ENCODE results near the gene GOLGB1.

GOLGB1 gene

GRCh38 chr3:121642601-121643314, 106.8 kb downstream of the GOLGB1 start:
- Histone ChIP-seq H3K36me3 (ENCODE audit: control insufficient read depth, insufficient read depth, low read length) (no peaks in the 10 kb centered on the region), H3K4me1 (ENCODE audit: control insufficient read depth, insufficient read depth, low read length) (no peaks in the 10 kb centered on the region), H3K9ac (ENCODE audit: low read length) (no peak overlapping the region), H3K4me3 (ENCODE audit: low read length) (no peak overlapping the region), H3K27me3 (ENCODE audit: control insufficient read depth, insufficient read depth, low read length) (no peaks in the 10 kb centered on the region), H3K27ac (ENCODE audit: low read depth, low read length) (no peak overlapping the region)

DNA sequence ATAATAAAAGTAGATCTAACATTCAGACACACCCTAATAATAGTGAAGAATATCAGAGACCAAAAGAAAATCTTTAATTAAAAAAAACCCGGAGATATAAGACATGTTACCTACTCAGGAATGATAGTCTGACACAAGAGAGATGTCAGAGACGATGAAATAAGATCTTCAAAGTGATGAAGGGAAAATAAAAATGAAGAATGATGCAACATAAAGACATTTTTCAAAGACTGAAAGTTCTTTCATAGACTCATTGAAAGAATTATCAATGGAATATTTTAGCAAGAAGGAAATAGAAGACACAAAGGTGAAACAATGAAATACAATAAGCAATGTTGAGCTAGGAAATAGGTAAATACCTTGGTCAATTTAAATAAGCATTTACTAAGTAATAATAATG, 108.4 kb downstream of the GOLGB1 start:
- H3K4me1 ChIP-seq (ENCODE audit: control insufficient read depth, insufficient read depth, low read length): no peaks in the 10 kb centered on the region
- H3K9ac ChIP-seq (ENCODE audit: low read length): no peak overlapping the region
- H3K4me3 ChIP-seq (ENCODE audit: low read length): no peak overlapping the region
- H3K27me3 ChIP-seq (ENCODE audit: control insufficient read depth, insufficient read depth, low read length): no peaks in the 10 kb centered on the region
- H3K27ac ChIP-seq (ENCODE audit: low read depth, low read length): no peak overlapping the region
- no peaks in the 10 kb centered on the region for H3K36me3 ChIP-seq (ENCODE audit: control insufficient read depth, insufficient read depth, low read length)

- Histone ChIP-seq H3K4me3 (ENCODE audit: low read length) (no peak overlapping the region), H3K36me3 (ENCODE audit: control insufficient read depth, insufficient read depth, low read length) (peaks cover 2% of the 10 kb centered on the region), H3K27me3 (ENCODE audit: control insufficient read depth, insufficient read depth, low read length) (no peaks in the 10 kb centered on the region), H3K4me1 (ENCODE audit: control insufficient read depth, insufficient read depth, low read length) (no peaks in the 10 kb centered on the region), H3K9ac (ENCODE audit: low read length) (no peak overlapping the region), H3K27ac (ENCODE audit: low read depth, low read length) (no peak overlapping the region)
Measured at GRCh38 chr3:121637922-121638321, 111.6 kb downstream of the GOLGB1 start.

GRCh38 chr3:121630355-121630754, 119.2 kb downstream of the GOLGB1 start:
- no peaks in the 10 kb centered on the region for H3K27me3 ChIP-seq (ENCODE audit: control insufficient read depth, insufficient read depth, low read length)
- no peaks in the 10 kb centered on the region for H3K4me1 ChIP-seq (ENCODE audit: control insufficient read depth, insufficient read depth, low read length)
- no peak overlapping the region for H3K4me3 ChIP-seq (ENCODE audit: low read length)
- H3K36me3 ChIP-seq (ENCODE audit: control insufficient read depth, insufficient read depth, low read length): peaks cover 4% of the 10 kb centered on the region
- no peak overlapping the region for H3K27ac ChIP-seq (ENCODE audit: low read depth, low read length)
- H3K9ac ChIP-seq (ENCODE audit: low read length): no peak overlapping the region

GRCh38 chr3:121629601-121630000, 119.9 kb downstream of the GOLGB1 start:
- H3K27ac ChIP-seq (ENCODE audit: low read depth, low read length): no peak overlapping the region
- H3K4me3 ChIP-seq (ENCODE audit: low read length): no peak overlapping the region
- H3K9ac ChIP-seq (ENCODE audit: low read length): no peak overlapping the region
- no peaks in the 10 kb centered on the region for H3K4me1 ChIP-seq (ENCODE audit: control insufficient read depth, insufficient read depth, low read length)
- H3K27me3 ChIP-seq (ENCODE audit: control insufficient read depth, insufficient read depth, low read length): no peaks in the 10 kb centered on the region
- H3K36me3 ChIP-seq (ENCODE audit: control insufficient read depth, insufficient read depth, low read length): peaks cover 2% of the 10 kb centered on the region

- Histone ChIP-seq H3K9ac (ENCODE audit: low read length) (no peak overlapping the region), H3K27me3 (ENCODE audit: control insufficient read depth, insufficient read depth, low read length) (no peaks in the 10 kb centered on the region), H3K27ac (ENCODE audit: low read depth, low read length) (no peak overlapping the region), H3K36me3 (ENCODE audit: control insufficient read depth, insufficient read depth, low read length) (peaks cover 2% of the 10 kb centered on the region), H3K4me3 (ENCODE audit: low read length) (no peak overlapping the region), H3K4me1 (ENCODE audit: control insufficient read depth, insufficient read depth, low read length) (no peaks in the 10 kb centered on the region)
Measured at GRCh38 chr3:121627622-121628021, 121.9 kb downstream of the GOLGB1 start.

- Histone ChIP-seq H3K4me3 (ENCODE audit: low read length) (no peak overlapping the region), H3K36me3 (ENCODE audit: control insufficient read depth, insufficient read depth, low read length) (no peaks in the 10 kb centered on the region), H3K9ac (ENCODE audit: low read length) (no peak overlapping the region), H3K27me3 (ENCODE audit: control insufficient read depth, insufficient read depth, low read length) (no peaks in the 10 kb centered on the region), H3K4me1 (ENCODE audit: control insufficient read depth, insufficient read depth, low read length) (no peaks in the 10 kb centered on the region), H3K27ac (ENCODE audit: low read depth, low read length) (no peak overlapping the region)
Measured at GRCh38 chr3:121627211-121627610, 122.3 kb downstream of the GOLGB1 start.

- no peaks in the 10 kb centered on the region for H3K27me3 ChIP-seq (ENCODE audit: control insufficient read depth, insufficient read depth, low read length)
- no peak overlapping the region for H3K9ac ChIP-seq (ENCODE audit: low read length)
- no peak overlapping the region for H3K4me3 ChIP-seq (ENCODE audit: low read length)
- H3K27ac ChIP-seq (ENCODE audit: low read depth, low read length): no peak overlapping the region
- no peaks in the 10 kb centered on the region for H3K4me1 ChIP-seq (ENCODE audit: control insufficient read depth, insufficient read depth, low read length)
- H3K36me3 ChIP-seq (ENCODE audit: control insufficient read depth, insufficient read depth, low read length): no peaks in the 10 kb centered on the region
Measured at GRCh38 chr3:121626495-121626894, 123.0 kb downstream of the GOLGB1 start.

- H3K9ac ChIP-seq (ENCODE audit: low read length): no peak overlapping the region
- H3K27me3 ChIP-seq (ENCODE audit: control insufficient read depth, insufficient read depth, low read length): no peaks in the 10 kb centered on the region
- no peaks in the 10 kb centered on the region for H3K36me3 ChIP-seq (ENCODE audit: control insufficient read depth, insufficient read depth, low read length)
- no peak overlapping the region for H3K4me3 ChIP-seq (ENCODE audit: low read length)
- no peaks in the 10 kb centered on the region for H3K4me1 ChIP-seq (ENCODE audit: control insufficient read depth, insufficient read depth, low read length)
- H3K27ac ChIP-seq (ENCODE audit: low read depth, low read length): no peak overlapping the region
Measured at GRCh38 chr3:121624147-121624899, 125.2 kb downstream of the GOLGB1 start.

- H3K9ac ChIP-seq (ENCODE audit: low read length): no peak overlapping the region
- no peaks in the 10 kb centered on the region for H3K4me1 ChIP-seq (ENCODE audit: control insufficient read depth, insufficient read depth, low read length)
- H3K27me3 ChIP-seq (ENCODE audit: control insufficient read depth, insufficient read depth, low read length): no peaks in the 10 kb centered on the region
- H3K36me3 ChIP-seq (ENCODE audit: control insufficient read depth, insufficient read depth, low read length): no peaks in the 10 kb centered on the region
- no peak overlapping the region for H3K4me3 ChIP-seq (ENCODE audit: low read length)
- H3K27ac ChIP-seq (ENCODE audit: low read depth, low read length): no peak overlapping the region
Measured at GRCh38 chr3:121621491-121621890, 128.1 kb downstream of the GOLGB1 start.

- Histone ChIP-seq H3K4me3 (ENCODE audit: low read length) (no peak overlapping the region), H3K36me3 (ENCODE audit: control insufficient read depth, insufficient read depth, low read length) (no peaks in the 10 kb centered on the region), H3K27ac (ENCODE audit: low read depth, low read length) (no peak overlapping the region), H3K9ac (ENCODE audit: low read length) (no peak overlapping the region), H3K4me1 (ENCODE audit: control insufficient read depth, insufficient read depth, low read length) (no peaks in the 10 kb centered on the region), H3K27me3 (ENCODE audit: control insufficient read depth, insufficient read depth, low read length) (no peaks in the 10 kb centered on the region)
Measured at GRCh38 chr3:121619691-121620090, 129.8 kb downstream of the GOLGB1 start.
